Heart left ventricle (tissue), 16 donors: ENCODE results near the gene WDR37. TPM values are rescaled to one million over a fixed set of nuclear protein-coding genes. Genes with fewer than 3 reads are reported as not detected.

Experiments
- ATAC-seq, 4 donors: fragments of 200-7000 bp; cut with Tn5 transposase; one replicate each; pipeline ENCODE4 v1.9.1; 2020 to 2022; ENCODE audit warnings: moderate library complexity in 4 of 4, mild to moderate bottlenecking in 3 of 4, moderate number of reproducible peaks in 1 of 4
- DNase-seq, 5 donors: peaks; one replicate each; pipeline ENCODE4 v3.0.0-alpha.2; 2020
- H3K27ac ChIP-seq, 12 donors: fragments of 200-600 bp; sonication (generic) in 4 of 12; one replicate each; pipeline versions ENCODE4 v1.5.0 to v1.8.0; 2016 to 2022; ENCODE audit warnings: mild to moderate bottlenecking in 2 of 12
- H3K27me3 ChIP-seq, 9 donors: fragments of 200-600 bp; sonication (generic) in 2 of 9; one replicate each; pipeline versions ENCODE4 v1.5.1 to v1.8.0; 2016 to 2022; ENCODE audit warnings: mild to moderate bottlenecking in 3 of 9
- H3K36me3 ChIP-seq, 9 donors: fragments of 200-600 bp; sonication (generic) in 2 of 9; one replicate each; pipeline versions ENCODE4 v1.5.0 to v1.8.0; 2018 to 2022; ENCODE audit warnings: mild to moderate bottlenecking in 2 of 9
- H3K4me1 ChIP-seq, 12 donors: fragments of 200-600 bp; sonication (generic) in 4 of 12; one replicate each; pipeline versions ENCODE4 v1.5.0 to v1.8.0; 2016 to 2022; ENCODE audit warnings: mild to moderate bottlenecking in 3 of 12
- H3K4me3 ChIP-seq, 12 donors: fragments of 200-600 bp; sonication (generic) in 4 of 12; one replicate each; pipeline versions ENCODE4 v1.5.0 to v1.8.0; 2017 to 2022; ENCODE audit warnings: mild to moderate bottlenecking in 9 of 12, moderate library complexity in 4 of 12
- H3K9me3 ChIP-seq, 12 donors: fragments of 200-600 bp; sonication (generic) in 4 of 12; one replicate each; pipeline versions ENCODE4 v1.5.0 to v1.8.0; 2016 to 2022; ENCODE audit warnings: mild to moderate bottlenecking in 1 of 12
- CTCF ChIP-seq, 12 donors: fragments of 200-600 bp; sonication (generic) in 4 of 12; IDR thresholded peaks; one replicate each; pipeline versions ENCODE4 v1.5.0 to v1.8.0; 2018 to 2022; ENCODE audit warnings: antibody characterized with exemption in 12 of 12, mild to moderate bottlenecking in 5 of 12
- POLR2A ChIP-seq, 2 donors: fragments of 450-650 bp; IDR thresholded peaks; one replicate each; pipeline ENCODE4 v1.6.1; 2017; ENCODE audit warnings: antibody characterized with exemption in 2 of 2, mild to moderate bottlenecking in 2 of 2, moderate library complexity in 2 of 2
- WGBS, 4 donors: extraction: QIAGEN DNeasy Blood & Tissue Kit in 2 of 4; methylation state at CpG; one replicate each; pipeline versions ENCODE4 v1.1.5 to v1.1.7; 2013 to 2018; 5-methylcytosine and 5-hydroxymethylcytosine counted together
- intact Hi-C, 10 donors: fragments of 100-400 bp; cut with DNase I; formaldehyde crosslinking; loops; one replicate each; pipeline versions ENCODE4 v1.11.1 to v1.14.2; 2022
- polyA plus RNA-seq, 2 donors: library from polyadenylated mRNA; stranded (reverse); fragments of 200-250 nt; gene quantifications; one replicate each; pipeline ENCODE4 v1.2.3, GENCODE V29; 2013
- total RNA-seq, 9 donors: library from RNA; depleted of rRNA in 2 of 9; stranded (reverse); fragments of >200 nt in 2 of 9; fragmentation: NEBNext Ultra II Directional in 3 of 9; extraction: Animal tissue kit (Norgen Biotek cat#: 25700) in 3 of 9; gene quantifications; one replicate each; pipeline versions ENCODE4 v1.1.0 to v1.2.4, GENCODE V29; 2016 to 2023
- donor health status: ischemic (EF 13 %, LVEDD 7.1; RV severe dilation, severe dysfunction).
- donor health status: healthy with polysubstance abuse.
- donor health status: DM: no; HTN: yes; CAD: no.
- donor health status: DM: no; HTN: no; CAD: no.
- donor health status: ischemic (EF 25% LVEDD 6.9; RV normal size, moderate dysfunction).
- donor health status: ischemic (EF 25% LVEDD 5.7; RV mildly dilated, moderate dysfunction).
- donor health status: healthy.
- donor health status: DM: yes; HTN: yes; CAD: no.
- donor health status: ischemic (EF 35%, LVEDD 5.7; RV mildly dilated, moderate dysfunction).
- donor health status: nonischemic (EF 11% LVEDD 7.7; RV severe dilation, severe dysfunction).
- donor health status: DM: yes; HTN: yes; CAD: no.
- donor health status: PGD.
- donor health status: ischemic (EF 29% LVEDD 5.4; RV normal size, mild dysfunction).
- donor health status: nonischemic (EF 23%, LVEDD 6.1; RV moderate dilation, normal function).

WDR37 gene
- total and polyA plus RNA-seq, 11 donors: 8.4 to 43.3 (median 26.3) TPM

DNA sequence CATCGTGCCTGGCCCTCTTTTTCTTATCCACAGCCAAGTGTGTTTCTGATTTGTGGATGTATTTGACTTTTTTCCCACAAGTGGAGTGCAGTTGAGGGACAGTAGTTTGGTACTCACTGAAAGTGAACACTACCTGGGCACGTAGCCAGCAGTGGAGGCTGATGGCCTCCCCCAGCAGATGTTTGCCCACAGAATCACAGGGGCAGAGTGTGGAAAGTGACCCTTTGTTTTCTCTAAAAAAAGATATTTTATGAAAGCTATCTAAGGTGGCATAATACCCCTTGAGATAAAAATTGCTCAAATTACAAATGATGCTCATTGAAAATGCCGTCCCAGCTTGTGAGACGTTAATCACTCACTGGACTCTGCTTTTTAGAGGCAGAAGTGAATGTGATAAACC lies 29.1 kb downstream of the WDR37 start:
- ATAC-seq: no peak
- intact Hi-C loops: no loop called here
- DNase-seq: no peak
- WGBS, 4 donors: 69 to 88% (median 77%) methylated on average over 4 of the region's 4 CpGs
- no peaks in the 10 kb centered on the region for H3K9me3 ChIP-seq
- no peaks in the 10 kb centered on the region for H3K27me3 ChIP-seq
- peaks cover 0 to 7% (median 0%) of the 10 kb centered on the region in 12 donors for H3K4me1 ChIP-seq
- no peak overlapping the region for H3K27ac ChIP-seq
- no peak overlapping the region for H3K4me3 ChIP-seq
- no peak for TF ChIP-seq CTCF (IDR thresholded peaks at IDR 0.05)
- TF ChIP-seq POLR2A (IDR thresholded peaks at IDR 0.05): no peak
- H3K36me3 ChIP-seq: peaks cover 6 to 100% (median 98%) of the 10 kb centered on the region in 9 donors

DNA sequence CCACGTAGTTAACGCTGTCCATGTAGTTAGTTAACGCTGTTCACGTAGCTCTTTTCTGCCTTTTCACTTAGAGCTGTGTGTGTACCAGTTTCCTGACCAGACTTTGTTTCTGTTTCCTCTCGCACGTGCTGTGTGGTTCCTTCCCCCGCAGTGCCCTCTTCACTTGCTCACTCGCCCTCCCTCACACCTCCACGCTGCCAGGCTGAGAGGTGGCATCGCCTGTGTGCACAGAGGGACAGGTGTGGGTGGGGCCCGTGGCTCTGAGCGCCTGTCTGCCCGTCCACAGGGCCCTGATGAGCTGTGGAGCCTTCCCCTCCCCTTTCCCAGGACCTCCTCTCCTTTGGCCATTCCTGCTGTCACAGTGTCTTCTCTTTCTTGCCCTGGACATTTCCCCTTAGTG lies 30.6 kb downstream of the WDR37 start:
- peak in 1 of 4 donors; percentile 40 for ATAC-seq
- no peak for DNase-seq
- no peaks in the 10 kb centered on the region for H3K27me3 ChIP-seq
- H3K4me3 ChIP-seq: no peak overlapping the region
- H3K4me1 ChIP-seq: peaks cover 0 to 7% (median 0%) of the 10 kb centered on the region in 12 donors
- intact Hi-C loops: no loop called here
- 86 to 90% (median 89%) methylated on average over 13 of the region's 13 CpGs for WGBS, 4 donors
- peaks cover 6 to 100% (median 98%) of the 10 kb centered on the region in 9 donors for H3K36me3 ChIP-seq
- H3K9me3 ChIP-seq: no peaks in the 10 kb centered on the region
- no peak for TF ChIP-seq POLR2A (IDR thresholded peaks at IDR 0.05)
- no peak for TF ChIP-seq CTCF (IDR thresholded peaks at IDR 0.05)
- H3K27ac ChIP-seq: no peak overlapping the region

- TF ChIP-seq CTCF (IDR thresholded peaks at IDR 0.05) (peak in 1 of 12 donors; percentile 8), POLR2A (IDR thresholded peaks at IDR 0.05) (no peak)
- no peaks in the 10 kb centered on the region for H3K27me3 ChIP-seq
- no peak overlapping the region for H3K4me3 ChIP-seq
- peaks cover 6 to 99% (median 89%) of the 10 kb centered on the region in 9 donors for H3K36me3 ChIP-seq
- no peak overlapping the region for H3K27ac ChIP-seq
- H3K9me3 ChIP-seq: no peaks in the 10 kb centered on the region
- peaks cover 0 to 7% (median 0%) of the 10 kb centered on the region in 12 donors for H3K4me1 ChIP-seq
- intact Hi-C loops: no loop called here
- WGBS, 4 donors: 56 to 73% (median 69%) methylated on average over 19 of the region's 19 CpGs
- DNase-seq: no peak
- ATAC-seq: peak in 2 of 4 donors; percentile 9 to 48
Observed at GRCh38 chr10:1089017-1089689, 33.0 kb downstream of the WDR37 start.

- no peak overlapping the region for H3K4me3 ChIP-seq
- H3K36me3 ChIP-seq: peaks cover 4 to 99% (median 86%) of the 10 kb centered on the region in 9 donors
- ATAC-seq (no peak), DNase-seq (no peak)
- TF ChIP-seq POLR2A (IDR thresholded peaks at IDR 0.05): no peak
- no peak for TF ChIP-seq CTCF (IDR thresholded peaks at IDR 0.05)
- intact Hi-C loops: no loop called here
- 96% methylated on average over 14 of the region's 14 CpGs for whole genome bisulfite sequencing, 4 donors
- H3K27me3 ChIP-seq: no peaks in the 10 kb centered on the region
- H3K4me1 ChIP-seq: peaks cover 0 to 7% (median 0%) of the 10 kb centered on the region in 12 donors
- H3K9me3 ChIP-seq: no peaks in the 10 kb centered on the region
- H3K27ac ChIP-seq: no peak overlapping the region
Observed at GRCh38 chr10:1090696-1091095, 34.5 kb downstream of the WDR37 start.
